MM.1S (cell line): ENCODE measurements around the gene PCCB.

Experiments
- DNase-seq: peaks from one replicate; pipeline ENCODE4 v3.0.0-alpha.2; 2015
- H2AFZ ChIP-seq: fragments of 300-600 bp; sonication (generic); 2 replicates; pipeline ENCODE4 v1.6.0; 2016; ENCODE audit warnings: antibody characterized with exemption, low read length
- H3F3A ChIP-seq: fragments of 300-600 bp; sonication (generic); 2 replicates; pipeline ENCODE4 v1.6.1; 2016; ENCODE audit warnings: mild to moderate bottlenecking, antibody characterized with exemption, low read length, moderate library complexity, mixed read lengths; ENCODE audit not compliant: insufficient read depth
- H3K27ac ChIP-seq: fragments of 300-600 bp; sonication (generic); 2 replicates; pipeline ENCODE4 v1.5.1; 2016; ENCODE audit warnings: mild to moderate bottlenecking, low read length
- H3K27me3 ChIP-seq: fragments of 300-600 bp; sonication (generic); replicated peaks from 2 replicates; pipeline ENCODE4 v1.6.0; 2016; ENCODE audit warnings: low read length; ENCODE audit not compliant: insufficient read depth
- H3K36me3 ChIP-seq: fragments of 300-600 bp; sonication (generic); replicated peaks from 2 replicates; pipeline ENCODE4 v1.6.1; 2016; ENCODE audit warnings: mild to moderate bottlenecking, low read length, mixed read lengths; ENCODE audit not compliant: insufficient read depth
- H3K4me1 ChIP-seq: fragments of 300-600 bp; sonication (generic); 2 replicates; pipeline ENCODE4 v1.6.1; 2016; ENCODE audit warnings: low read length, mixed read lengths
- H3K4me2 ChIP-seq: fragments of 300-600 bp; sonication (generic); 2 replicates; pipeline ENCODE4 v1.6.0; 2016; ENCODE audit warnings: low read depth, low read length
- H3K4me3 ChIP-seq: fragments of 300-600 bp; sonication (generic); 2 replicates; pipeline ENCODE4 v1.5.1; 2016; ENCODE audit warnings: low read length, mixed read lengths
- H3K79me2 ChIP-seq: fragments of 300-600 bp; sonication (generic); 2 replicates; pipeline ENCODE4 v1.6.1; 2016; ENCODE audit warnings: mixed run types, low read length, mixed read lengths
- H3K9ac ChIP-seq: fragments of 300-600 bp; sonication (generic); 2 replicates; pipeline ENCODE4 v1.6.1; 2016; ENCODE audit warnings: low read length, mixed read lengths
- H3K9me2 ChIP-seq: fragments of 300-600 bp; sonication (generic); replicated peaks from 2 replicates; pipeline ENCODE4 v1.6.1; 2016; ENCODE audit warnings: mild to moderate bottlenecking, low read length, mixed read lengths; ENCODE audit not compliant: insufficient read depth
- H3K9me3 ChIP-seq: fragments of 300-600 bp; sonication (generic); replicated peaks from 2 replicates; pipeline ENCODE4 v1.6.1; 2016; ENCODE audit warnings: mild to moderate bottlenecking, low read length, mixed read lengths; ENCODE audit not compliant: insufficient read depth
- H4K20me1 ChIP-seq: fragments of 300-600 bp; sonication (generic); 2 replicates; pipeline ENCODE4 v1.6.1; 2016; ENCODE audit warnings: mild to moderate bottlenecking, low read length, moderate library complexity, mixed read lengths; ENCODE audit not compliant: insufficient read depth
- EZH2 ChIP-seq: fragments of 300-600 bp; sonication (generic); optimal IDR thresholded peaks from 2 replicates; pipeline ENCODE3; 2017; ENCODE audit warnings: low read depth, mild to moderate bottlenecking, antibody characterized with exemption, low read length, mixed read lengths
- EZH2phosphoT487 ChIP-seq: fragments of 300-600 bp; sonication (generic); IDR thresholded peaks from 2 replicates; pipeline ENCODE4 v1.6.1; 2018; ENCODE audit warnings: antibody characterized with exemption, low read length
- TF ChIP-seq, protein P1 (sequence below): fragments of 300-600 bp; sonication (generic); IDR thresholded peaks from 2 replicates; pipeline ENCODE4 v1.5.1; 2016; ENCODE audit warnings: antibody characterized with exemption, low read length, mixed read lengths

Gene PCCB

DNA sequence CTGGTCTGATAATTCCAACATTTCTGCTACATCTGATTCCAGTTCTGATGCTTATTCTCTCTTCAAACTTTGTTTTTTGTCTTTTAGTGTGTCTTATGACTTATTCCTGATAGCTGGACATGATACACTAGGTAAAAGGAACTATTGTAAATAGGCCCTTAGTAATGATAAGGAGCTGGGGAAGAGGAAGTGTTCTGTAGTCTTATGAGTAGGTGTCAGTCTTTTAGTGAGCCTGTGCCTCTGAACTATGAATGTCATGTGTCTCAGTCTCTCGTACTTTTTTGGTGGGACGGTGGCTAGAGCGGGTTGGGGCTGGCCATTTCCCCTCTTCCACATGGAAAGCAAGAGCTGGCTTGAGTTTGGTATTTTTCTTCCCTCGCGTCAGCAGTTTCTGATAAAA, 41.2 kb downstream of the PCCB start:
- Histone ChIP-seq H3K27ac (no peak overlapping the region), H3K27me3 (no peaks in the 10 kb centered on the region), H3K36me3 (0 out of 2 replicates have a peak, but pooled peaks cover 3% of the 10 kb centered on the region), H3K9me2 (no peaks in the 10 kb centered on the region), H3F3A (no peaks in the 10 kb centered on the region), H3K79me2 (no peaks in the 10 kb centered on the region), H3K4me1 (no peaks in the 10 kb centered on the region), H4K20me1 (no peaks in the 10 kb centered on the region), H2AFZ (no peak overlapping the region), H3K9ac (no peak overlapping the region), H3K9me3 (no peaks in the 10 kb centered on the region), H3K4me3 (no peak overlapping the region), H3K4me2 (no peak overlapping the region)
- no peak for TF ChIP-seq EZH2
- DNase-seq: no peak

DNA sequence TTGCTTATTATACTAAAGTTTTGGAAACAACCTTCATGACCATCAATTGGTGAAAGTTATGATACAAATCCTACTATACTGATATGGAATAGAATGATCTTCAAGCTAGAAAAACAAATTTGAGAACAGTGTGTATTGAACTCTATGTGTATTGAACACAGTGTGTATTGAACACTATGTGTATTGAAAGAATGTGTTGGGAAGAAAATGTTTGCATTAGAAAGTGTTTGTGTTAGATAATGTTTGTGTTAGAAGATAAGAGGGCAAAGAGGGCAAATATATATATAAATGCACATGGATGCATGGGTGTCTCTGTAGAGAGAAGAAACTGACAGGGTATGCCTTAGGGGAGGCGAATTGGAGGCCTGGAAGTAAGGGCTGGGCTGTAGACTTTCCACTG, 42.4 kb downstream of the PCCB start:
- no peak overlapping the region for H3K4me3 ChIP-seq
- no peak overlapping the region for H3K27ac ChIP-seq
- no peak overlapping the region for H3K4me2 ChIP-seq
- H3K9ac ChIP-seq: no peak overlapping the region
- H3F3A ChIP-seq: no peaks in the 10 kb centered on the region
- no peaks in the 10 kb centered on the region for H3K9me3 ChIP-seq
- no peaks in the 10 kb centered on the region for H3K4me1 ChIP-seq
- 0 out of 2 replicates have a peak, but pooled peaks cover 3% of the 10 kb centered on the region for H3K36me3 ChIP-seq
- no peak for DNase-seq
- no peaks in the 10 kb centered on the region for H3K79me2 ChIP-seq
- TF ChIP-seq, protein P1, sequence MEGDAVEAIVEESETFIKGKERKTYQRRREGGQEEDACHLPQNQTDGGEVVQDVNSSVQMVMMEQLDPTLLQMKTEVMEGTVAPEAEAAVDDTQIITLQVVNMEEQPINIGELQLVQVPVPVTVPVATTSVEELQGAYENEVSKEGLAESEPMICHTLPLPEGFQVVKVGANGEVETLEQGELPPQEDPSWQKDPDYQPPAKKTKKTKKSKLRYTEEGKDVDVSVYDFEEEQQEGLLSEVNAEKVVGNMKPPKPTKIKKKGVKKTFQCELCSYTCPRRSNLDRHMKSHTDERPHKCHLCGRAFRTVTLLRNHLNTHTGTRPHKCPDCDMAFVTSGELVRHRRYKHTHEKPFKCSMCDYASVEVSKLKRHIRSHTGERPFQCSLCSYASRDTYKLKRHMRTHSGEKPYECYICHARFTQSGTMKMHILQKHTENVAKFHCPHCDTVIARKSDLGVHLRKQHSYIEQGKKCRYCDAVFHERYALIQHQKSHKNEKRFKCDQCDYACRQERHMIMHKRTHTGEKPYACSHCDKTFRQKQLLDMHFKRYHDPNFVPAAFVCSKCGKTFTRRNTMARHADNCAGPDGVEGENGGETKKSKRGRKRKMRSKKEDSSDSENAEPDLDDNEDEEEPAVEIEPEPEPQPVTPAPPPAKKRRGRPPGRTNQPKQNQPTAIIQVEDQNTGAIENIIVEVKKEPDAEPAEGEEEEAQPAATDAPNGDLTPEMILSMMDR: no peak
- TF ChIP-seq EZH2: no peak
- TF ChIP-seq EZH2phosphoT487: no peak
- H4K20me1 ChIP-seq: no peaks in the 10 kb centered on the region
- no peaks in the 10 kb centered on the region for H3K9me2 ChIP-seq
- no peaks in the 10 kb centered on the region for H3K27me3 ChIP-seq
- no peak overlapping the region for H2AFZ ChIP-seq

DNA sequence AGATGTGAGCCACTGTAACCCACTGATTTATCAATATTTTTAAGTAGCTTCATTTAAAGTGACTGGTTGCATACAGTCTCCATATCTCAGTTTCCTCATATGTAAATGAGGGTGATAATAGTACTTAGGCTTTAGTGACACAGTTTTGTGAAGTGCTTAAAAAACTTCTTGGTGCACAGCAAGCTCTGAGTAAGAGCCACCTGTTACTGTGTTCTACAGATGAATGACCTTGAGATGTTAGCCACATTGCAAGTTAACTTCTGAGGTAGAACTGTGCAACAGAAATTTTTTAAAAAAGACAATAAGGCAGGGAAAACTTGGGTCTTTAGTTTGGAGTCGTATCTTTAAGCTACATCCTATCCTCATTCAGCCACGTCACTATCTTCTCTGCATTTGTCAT, 43.1 kb downstream of the PCCB start:
- H4K20me1 ChIP-seq: no peaks in the 10 kb centered on the region
- TF ChIP-seq, protein P1: no peak
- TF ChIP-seq EZH2phosphoT487: no peak
- no peak for TF ChIP-seq EZH2
- no peaks in the 10 kb centered on the region for H3K9me3 ChIP-seq
- no peaks in the 10 kb centered on the region for H3F3A ChIP-seq
- no peak for DNase-seq
- no peaks in the 10 kb centered on the region for H3K4me1 ChIP-seq
- no peak overlapping the region for H3K4me3 ChIP-seq
- no peak overlapping the region for H3K27ac ChIP-seq
- H2AFZ ChIP-seq: no peak overlapping the region
- 0 out of 2 replicates have a peak, but pooled peaks cover 3% of the 10 kb centered on the region for H3K36me3 ChIP-seq
- no peaks in the 10 kb centered on the region for H3K9me2 ChIP-seq
- no peaks in the 10 kb centered on the region for H3K27me3 ChIP-seq
- H3K79me2 ChIP-seq: no peaks in the 10 kb centered on the region
- H3K4me2 ChIP-seq: no peak overlapping the region
- no peak overlapping the region for H3K9ac ChIP-seq

DNA sequence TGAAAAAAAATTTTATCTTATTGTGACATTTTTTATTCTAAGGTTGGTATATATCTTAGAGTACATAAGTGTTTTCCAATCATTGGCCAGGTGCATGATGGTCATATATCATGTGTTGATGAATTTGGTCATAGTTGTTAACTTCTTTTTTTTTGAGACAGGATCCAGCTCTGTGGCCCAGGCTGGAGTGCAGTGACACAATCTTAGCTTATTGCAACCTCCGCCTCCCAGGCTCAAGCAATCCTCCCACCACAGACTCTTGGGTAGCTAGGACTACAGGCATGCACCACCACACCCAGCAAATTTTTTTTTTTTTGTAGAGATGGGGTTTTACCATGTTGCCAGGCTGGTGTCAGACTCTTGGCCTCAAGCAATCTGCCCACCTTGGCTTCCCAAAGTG, 44.0 kb downstream of the PCCB start:
- Histone ChIP-seq H3F3A (no peaks in the 10 kb centered on the region), H3K4me1 (no peaks in the 10 kb centered on the region), H3K79me2 (no peaks in the 10 kb centered on the region), H3K4me2 (no peak overlapping the region), H4K20me1 (no peaks in the 10 kb centered on the region), H3K36me3 (0 out of 2 replicates have a peak, but pooled peaks cover 3% of the 10 kb centered on the region), H3K9me3 (no peaks in the 10 kb centered on the region), H3K27me3 (no peaks in the 10 kb centered on the region), H2AFZ (no peak overlapping the region), H3K4me3 (no peak overlapping the region), H3K9ac (no peak overlapping the region), H3K9me2 (no peaks in the 10 kb centered on the region), H3K27ac (no peak overlapping the region)
- DNase-seq: no peak
- no peak for TF ChIP-seq EZH2phosphoT487
- no peak for TF ChIP-seq EZH2
- TF ChIP-seq, protein P1: no peak
